Cardiac ventricle fibroblast (primary cell): ENCODE measurements around the gene CYP2A6. TPM values are rescaled to one million over a fixed set of nuclear protein-coding genes. Genes with fewer than 3 reads are reported as not detected.

Source experiments
- total RNA-seq: library from RNA; depleted of rRNA; stranded (reverse); fragments of >200 nt; gene quantifications from 2 replicates; pipeline ENCODE4 v1.2.3, GENCODE V29; 2015

CYP2A6 gene, protein sequence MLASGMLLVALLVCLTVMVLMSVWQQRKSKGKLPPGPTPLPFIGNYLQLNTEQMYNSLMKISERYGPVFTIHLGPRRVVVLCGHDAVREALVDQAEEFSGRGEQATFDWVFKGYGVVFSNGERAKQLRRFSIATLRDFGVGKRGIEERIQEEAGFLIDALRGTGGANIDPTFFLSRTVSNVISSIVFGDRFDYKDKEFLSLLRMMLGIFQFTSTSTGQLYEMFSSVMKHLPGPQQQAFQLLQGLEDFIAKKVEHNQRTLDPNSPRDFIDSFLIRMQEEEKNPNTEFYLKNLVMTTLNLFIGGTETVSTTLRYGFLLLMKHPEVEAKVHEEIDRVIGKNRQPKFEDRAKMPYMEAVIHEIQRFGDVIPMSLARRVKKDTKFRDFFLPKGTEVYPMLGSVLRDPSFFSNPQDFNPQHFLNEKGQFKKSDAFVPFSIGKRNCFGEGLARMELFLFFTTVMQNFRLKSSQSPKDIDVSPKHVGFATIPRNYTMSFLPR
- total RNA-seq, result not detected in 2 replicates

GRCh38 chr19:40850277-40850676 is at the start of gene CYP2A6:
Gene CYP2A6 (minus strand): TSS chr19:40850447. CDS start chr19:40850426, 21 bp downstream.

DNA sequence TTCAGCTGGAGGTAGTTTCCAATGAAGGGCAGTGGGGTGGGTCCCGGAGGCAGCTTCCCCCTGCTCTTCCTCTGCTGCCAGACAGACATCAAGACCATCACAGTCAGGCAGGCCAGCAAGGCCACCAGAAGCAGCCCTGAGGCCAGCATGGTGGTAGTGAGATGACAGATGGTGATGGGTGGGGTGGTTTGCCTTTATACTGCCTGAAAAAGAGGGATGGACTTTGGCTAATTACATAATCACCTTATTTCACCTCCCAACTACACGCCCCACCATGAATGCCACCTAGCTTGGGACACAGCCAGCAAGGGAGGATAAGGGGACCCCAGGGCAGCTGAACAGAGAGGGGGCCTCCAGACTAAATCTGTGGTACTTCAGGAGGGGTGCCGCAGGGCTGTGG is 31.8 kb upstream of the CYP2A6 start, which contains the start of gene CYP2A7:
Gene CYP2A7, minus strand, starts transcription at position 170 of the 400 bp plus-strand sequence. Its CDS starts 21 bp downstream, at position 149.

GRCh38 chr19:40798683-40799557 is 51.3 kb downstream of the CYP2A6 start, which contains the start of gene EGLN2:
Gene EGLN2 (plus strand): TSS chr19:40799191. CDS start chr19:40800573, 1,382 bp downstream.

Other genes with a start within 250 kb of the CYP2A6 start
- gene LTBP4, start 249.1 kb downstream of the CYP2A6 start, total RNA-seq, result 119 and 120 TPM in 2 replicates
- 61.5 and 151 TPM in 2 replicates for gene NUMBL, start 159.8 kb downstream of the CYP2A6 start, total RNA-seq
- gene COQ8B, start 133.6 kb downstream of the CYP2A6 start, total RNA-seq, result 26.9 and 28.0 TPM in 2 replicates
- 30.0 and 30.8 TPM in 2 replicates for gene ITPKC, start 133.3 kb downstream of the CYP2A6 start, total RNA-seq
- 5.6 and 5.9 TPM in 2 replicates for gene ACTMAP, start 100.0 kb downstream of the CYP2A6 start, total RNA-seq
- gene SNRPA, start 99.2 kb downstream of the CYP2A6 start, total RNA-seq, result 38.7 and 40.8 TPM in 2 replicates
- gene MIA, start 74.9 kb downstream of the CYP2A6 start, total RNA-seq, result 2.6 TPM in 1 of 2 replicates, not detected in the other
- gene RAB4B, start 72.2 kb downstream of the CYP2A6 start, total RNA-seq, result 15.2 and 16.0 TPM in 2 replicates
- gene EGLN2, start 51.3 kb downstream of the CYP2A6 start, total RNA-seq, result 53.7 and 63.7 TPM in 2 replicates
- not detected in 2 replicates for gene CYP2A7, start 31.8 kb upstream of the CYP2A6 start, total RNA-seq
- gene CYP2B6, start 140.8 kb upstream of the CYP2A6 start, total RNA-seq, result not detected in 2 replicates
- gene CYP2A13, start 238.0 kb upstream of the CYP2A6 start, total RNA-seq, result not detected in 2 replicates